SH-SY5Y (cell line): Measurements from ENCODE around the gene CNTNAP5.

Experiments
- GATA2 ChIP-seq: IDR thresholded peaks from 2 replicates; pipeline ENCODE4 v1.6.1; 2011; ENCODE audit warnings: mild to moderate bottlenecking, low read depth, low read length
- GATA3 ChIP-seq: IDR thresholded peaks from 2 replicates; pipeline ENCODE4 v1.6.1; 2011; ENCODE audit warnings: low read depth, mild to moderate bottlenecking, low read length, moderate library complexity

DNA sequence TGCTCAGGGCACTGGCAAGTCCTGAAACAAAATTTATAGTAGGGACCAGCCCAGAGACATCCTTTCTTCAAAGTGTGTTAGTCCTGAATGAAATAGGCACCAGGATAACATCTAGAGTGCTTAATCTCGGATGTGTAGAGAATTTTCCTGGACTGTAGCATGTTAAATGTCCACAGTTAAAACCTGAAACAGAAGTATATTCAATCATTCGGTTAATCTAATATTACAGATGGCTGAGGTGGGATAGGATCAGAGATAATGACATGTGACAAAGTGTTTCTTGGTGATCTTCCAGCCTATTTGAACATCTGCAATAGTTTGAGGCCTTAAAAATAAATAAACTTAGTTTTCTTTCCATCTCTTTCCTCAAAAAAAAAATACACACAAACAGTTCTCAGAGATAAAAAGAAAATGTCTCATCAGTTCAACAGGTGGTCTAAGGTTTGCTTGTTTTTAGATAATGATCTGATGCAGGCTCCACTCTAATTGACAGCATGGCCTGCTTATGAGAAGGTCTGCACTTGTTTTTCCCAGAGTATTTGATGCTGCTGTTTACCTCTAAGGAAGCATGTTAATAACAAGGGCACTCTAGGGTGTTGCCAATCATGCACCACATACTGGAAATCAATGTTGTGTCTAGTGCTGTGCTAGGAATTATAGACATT is 25.9 kb downstream of the CNTNAP5 start:
- TF ChIP-seq GATA2 (peak; percentile 64), GATA3 (peak; percentile 91)
